NCI-H2171 (cell line): Measurements from ENCODE around the gene PHLDB2.

Experiments used
- DNase-seq: peaks from one replicate; lab custom pipeline; 2025; lab: John Stamatoyannopoulos, UW

Gene PHLDB2

GRCh38 chr3:111851511-111851954, 7.5 kb upstream of the PHLDB2 start:
- DNase-seq = no peak

- DNase-seq = no peak
Measured at GRCh38 chr3:111852540-111852939, 6.5 kb upstream of the PHLDB2 start.

GRCh38 chr3:111853068-111853467, 6.0 kb upstream of the PHLDB2 start:
- DNase-seq = no peak

GRCh38 chr3:111854990-111855389, 4.1 kb upstream of the PHLDB2 start:
- DNase-seq = no peak

GRCh38 chr3:111856501-111856900, 2.6 kb upstream of the PHLDB2 start:
- DNase-seq = no peak

GRCh38 chr3:111857474-111857873, 1.6 kb upstream of the PHLDB2 start:
- no peak for DNase-seq

- DNase-seq = no peak
Measured at GRCh38 chr3:111858642-111859041, 423 bp upstream of the PHLDB2 start.

- DNase-seq = peak; percentile 47
Measured at GRCh38 chr3:111859974-111860859, 1.2 kb downstream of the PHLDB2 start.

- peak; percentile 50 for DNase-seq
Measured at GRCh38 chr3:111861391-111861790, 2.3 kb downstream of the PHLDB2 start.

- DNase-seq = no peak
Measured at GRCh38 chr3:111862415-111862814, 3.4 kb downstream of the PHLDB2 start.

GRCh38 chr3:111862974-111863373, 3.9 kb downstream of the PHLDB2 start:
- peak; percentile 76 for DNase-seq

- no peak for DNase-seq
Measured at GRCh38 chr3:111863942-111864694, 5.1 kb downstream of the PHLDB2 start.

- no peak for DNase-seq
Measured at GRCh38 chr3:111864821-111865656, 6.0 kb downstream of the PHLDB2 start.

GRCh38 chr3:111867889-111868426, 8.9 kb downstream of the PHLDB2 start:
- no peak for DNase-seq

GRCh38 chr3:111870620-111871019, 11.6 kb downstream of the PHLDB2 start:
- no peak for DNase-seq

- no peak for DNase-seq
Measured at GRCh38 chr3:111871809-111872623, 13.0 kb downstream of the PHLDB2 start.

- no peak for DNase-seq
Measured at GRCh38 chr3:111872979-111873378, 13.9 kb downstream of the PHLDB2 start.

- DNase-seq = no peak
Measured at GRCh38 chr3:111874177-111874820, 15.2 kb downstream of the PHLDB2 start.

GRCh38 chr3:111881480-111881879, 22.4 kb downstream of the PHLDB2 start:
- DNase-seq = no peak

GRCh38 chr3:111882194-111882593, 23.1 kb downstream of the PHLDB2 start:
- no peak for DNase-seq
